A549 (cell line): ENCODE results near the gene SPDL1. TPM values are rescaled to one million over a fixed set of nuclear protein-coding genes. Genes with fewer than 3 reads are reported as not detected.

Experiments used
- ATAC-seq, 2 experiments: fragments of 200-7000 bp in 1 of 2; fragments of >200 bp in 1 of 2; cut with Nextera tagmentation in 1 of 2; cut with Tn5 transposase in 1 of 2; 3 replicates each; pipeline versions ENCODE4 v1.8.0 to v1.9.1; 2018 to 2020; ENCODE audit warnings: mild to moderate bottlenecking in 1 of 2, moderate library complexity in 1 of 2
- CTCF ChIA-PET: fragments of 300-600 bp; sonication (Branson Sonifier 250); formaldehyde crosslinking; extraction: SDS; loops from one replicate; lab custom pipeline; 2021; ENCODE audit warnings: antibody characterized with exemption, inconsistent platforms; lab: Yijun Ruan, JAX
- POLR2A ChIA-PET: fragments of 350-600 bp; formaldehyde crosslinking; extraction: SDS; loops from one replicate; lab custom pipeline; 2021; ENCODE audit warnings: antibody characterized with exemption, inconsistent platforms; lab: Yijun Ruan, JAX
- DNase-seq, 2 experiments: peaks; one replicate each; pipeline versions ENCODE4 v3.0.0 to v3.0.0-alpha.2; 2011 to 2016; ENCODE audit warnings: low read depth in 1 of 2, low spot score in 1 of 2
- FAIRE-seq: peaks from 2 replicates; lab custom pipeline; 2011; peaks lifted over from hg19 to GRCh38; lab: Jason Lieb, UNC
- H3K27ac ChIP-seq, 2 experiments: fragments of >200 bp; sonication (Bioruptor Twin); formaldehyde crosslinking; 3 replicates each; pipeline ENCODE4 v1.5.1; 2016 to 2017
- H3K4me1 ChIP-seq: fragments of >200 bp; sonication (Bioruptor Twin); formaldehyde crosslinking; 3 replicates; pipeline ENCODE4 v1.6.1; 2016
- H3K4me2 ChIP-seq: fragments of >200 bp; sonication (Bioruptor Twin); formaldehyde crosslinking; 3 replicates; pipeline ENCODE4 v1.6.1; 2016
- H3K4me3 ChIP-seq: fragments of >200 bp; sonication (Bioruptor Twin); formaldehyde crosslinking; 3 replicates; pipeline ENCODE4 v1.5.1; 2016
- H3K9me3 ChIP-seq: fragments of >200 bp; sonication (Bioruptor Twin); formaldehyde crosslinking; 3 replicates; pipeline ENCODE4 v1.6.1; 2016
- ATOH8 ChIP-seq: fragments of 250-450 bp; sonication (Bioruptor Pico); IDR thresholded peaks from 2 replicates; pipeline ENCODE4 v1.5.0; 2020; ENCODE audit warnings: low read depth, mild to moderate bottlenecking, moderate library complexity
- CBX8 ChIP-seq: fragments of 200-600 bp; sonication (generic); IDR thresholded peaks from 2 replicates; pipeline ENCODE4 v1.6.1; 2016
- CHD4 ChIP-seq: fragments of 200-600 bp; sonication (generic); IDR thresholded peaks from 2 replicates; pipeline ENCODE4 v1.6.1; 2016; ENCODE audit warnings: antibody characterized with exemption, mild to moderate bottlenecking, borderline replicate concordance
- CTCF ChIP-seq: fragments of >200 bp; sonication (Bioruptor Twin); formaldehyde crosslinking; IDR thresholded peaks from 3 replicates; pipeline ENCODE4 v1.5.1; 2016
- E2F6 ChIP-seq: IDR thresholded peaks from 2 replicates; pipeline ENCODE4 v1.6.1; 2012; ENCODE audit warnings: low read depth, borderline replicate concordance
- ESRRA ChIP-seq: fragments of 150-350 bp; IDR thresholded peaks from 2 replicates; pipeline ENCODE4 v1.6.1; 2014; ENCODE audit warnings: mild to moderate bottlenecking, low read length, borderline replicate concordance
- FOSL2 ChIP-seq, 2 experiments: fragments of 450-650 bp in 1 of 2; fragments of >200 bp in 1 of 2; sonication (Bioruptor Twin) in 1 of 2; formaldehyde crosslinking; IDR thresholded peaks; 2 replicates each; pipeline versions ENCODE4 v1.5.0 to v1.6.1; 2016 to 2020; ENCODE audit warnings: mild to moderate bottlenecking in 1 of 2, moderate library complexity in 1 of 2
- HMGXB4 ChIP-seq: fragments of 250-450 bp; sonication (Bioruptor Pico); IDR thresholded peaks from 2 replicates; pipeline ENCODE4 v1.5.0; 2021; ENCODE audit warnings: mild to moderate bottlenecking, moderate library complexity, borderline replicate concordance
- HOXB13 ChIP-seq: fragments of 250-450 bp; sonication (Bioruptor Pico); IDR thresholded peaks from 2 replicates; pipeline ENCODE4 v1.5.0; 2020; ENCODE audit warnings: low read depth, mild to moderate bottlenecking, moderate library complexity
- JUN ChIP-seq, 2 experiments: fragments of >200 bp; sonication (Bioruptor Twin); formaldehyde crosslinking; IDR thresholded peaks; 2 replicates in 1 of 2; 3 replicates in 1 of 2; pipeline ENCODE4 v1.6.1; 2016 to 2017
- KDM1A ChIP-seq: fragments of 200-600 bp; sonication (generic); IDR thresholded peaks from 2 replicates; pipeline ENCODE4 v1.6.1; 2016; ENCODE audit warnings: low read depth, mild to moderate bottlenecking
- MAX ChIP-seq: IDR thresholded peaks from 2 replicates; pipeline ENCODE4 v1.6.1; 2012
- POLR2AphosphoS2 ChIP-seq: conservative IDR thresholded peaks from 2 replicates; pipeline ENCODE4 v1.6.1; 2012; ENCODE audit warnings: low read length, improper control_type of control experiment, inconsistent platforms
- REST ChIP-seq: fragments of 200-600 bp; sonication (generic); IDR thresholded peaks from 2 replicates; pipeline ENCODE4 v1.6.1; 2016; ENCODE audit warnings: antibody characterized with exemption, mild to moderate bottlenecking, moderate library complexity
- SMC3 ChIP-seq: fragments of >200 bp; sonication (Bioruptor Twin); formaldehyde crosslinking; IDR thresholded peaks from 3 replicates; pipeline ENCODE4 v1.6.1; 2018; ENCODE audit warnings: inconsistent platforms
- USF2 ChIP-seq: fragments of 450-650 bp; IDR thresholded peaks from 2 replicates; pipeline ENCODE4 v1.6.1; 2014; ENCODE audit warnings: antibody characterized with exemption
- WGBS: methylation state at CpG from one replicate; pipeline ENCODE4 v1.1.6; 2017; ENCODE audit errors: missing lambda C conversion rate; 5-methylcytosine and 5-hydroxymethylcytosine counted together
- polyA plus RNA-seq, 4 experiments: library from polyadenylated mRNA; depleted of rRNA in 3 of 4; stranded (reverse); fragments of >200 nt; fragmentation: RNase III in 1 of 4; extraction: RNeasy Plus Mini Kit Qiagen cat#74134 plus additional on column Dnase treatment in 1 of 4; gene quantifications; 2 replicates in 3 of 4; 3 replicates in 1 of 4; pipeline ENCODE4 v1.2.3, GENCODE V29; 2011 to 2017

SPDL1 gene
- polyA plus RNA-seq, 2 of the 4 experiments (the other 2 are of a cell fraction) = 100 to 103 TPM

GRCh38 chr5:169637549-169638121 is 54.1 kb downstream of the SPDL1 start:
- CTCF ChIA-PET = no interaction called here

GRCh38 chr5:169641253-169641652 is 57.7 kb downstream of the SPDL1 start:
- peaks cover 16% of the 10 kb centered on the region; the same call in 2 of the 3 replicates for H3K9me3 ChIP-seq
- FAIRE-seq (no peak), ATAC-seq (no peak), DNase-seq (no peak)
- TF ChIP-seq USF2 = no peak
- TF ChIP-seq ESRRA = no peak
- no peak for TF ChIP-seq HOXB13 (CRISPR knock-in tag)
- no peak for TF ChIP-seq POLR2AphosphoS2
- TF ChIP-seq KDM1A = no peak
- no peak for TF ChIP-seq CBX8
- TF ChIP-seq REST = peak; percentile 66; the same call in 1 of the 2 replicates
- no peak overlapping the region for H3K4me3 ChIP-seq
- ChIA-PET POLR2A (no interaction called here), CTCF (no interaction called here)
- no peak overlapping the region for H3K4me2 ChIP-seq
- H3K4me1 ChIP-seq = no peaks in the 10 kb centered on the region
- H3K27ac ChIP-seq = no peak overlapping the region
- 41% methylated on average over 6 of the region's 6 CpGs for whole genome bisulfite sequencing

More at GRCh38 chr5:169637549-169638121, 54.1 kb downstream of the SPDL1 start:
- H3K4me3 ChIP-seq = no peak overlapping the region
- 77% methylated on average over 18 of the region's 18 CpGs for WGBS
- no peak for DNase-seq
- peaks cover 4% of the 10 kb centered on the region; the same call in 1 of the 3 replicates for H3K4me1 ChIP-seq
- TF ChIP-seq ATOH8 (CRISPR knock-in tag) = no peak
- TF ChIP-seq, all 56 proteins: peak for 0
- ATAC-seq (no peak), FAIRE-seq (no peak)
- peaks cover 22% of the 10 kb centered on the region for H3K9me3 ChIP-seq
- no peak overlapping the region for H3K27ac ChIP-seq
- POLR2A ChIA-PET = no interaction called here
- H3K4me2 ChIP-seq = no peak overlapping the region

- CTCF ChIA-PET = interaction anchor here (1.4 kb wide), 1 partner anchor 20 kb away, joined by 4 read pairs; no protein-coding TSS in a partner anchor
- Histone ChIP-seq H3K9me3 (no peaks in the 10 kb centered on the region), H3K4me2 (no peak overlapping the region), H3K4me3 (no peak overlapping the region), H3K27ac (no peak overlapping the region), H3K4me1 (peaks cover 3% of the 10 kb centered on the region; the same call in 1 of the 3 replicates)
- TF ChIP-seq SMC3 = no peak
- POLR2A ChIA-PET = no interaction called here
- no peak for FAIRE-seq
- no peak for ATAC-seq
- DNase-seq = no peak
- 61% methylated on average over 3 of the region's 3 CpGs for WGBS
These were observed 63.3 kb downstream of the SPDL1 start for GRCh38 chr5:169646856-169647255.

GRCh38 chr5:169647566-169647965 is 64.0 kb downstream of the SPDL1 start:
- ATAC-seq (no peak), DNase-seq (no peak), FAIRE-seq (no peak)
- Histone ChIP-seq H3K9me3 (no peaks in the 10 kb centered on the region), H3K4me3 (no peak overlapping the region), H3K27ac (no peak overlapping the region), H3K4me1 (peaks cover 3% of the 10 kb centered on the region; the same call in 1 of the 3 replicates), H3K4me2 (no peak overlapping the region)
- CTCF ChIA-PET = interaction anchor here (0.6 to 1.4 kb wide), 3 partner anchors 20 to 1055 kb away, joined by 3 to 4 read pairs (median 3); partner anchors contain the start of gene INSYN2B
- 0% methylated on average over 1 of the region's 1 CpG for WGBS
- POLR2A ChIA-PET = no interaction called here
- TF ChIP-seq JUN (IDR thresholded peaks at IDR 0.05) (no peak), ESRRA (no peak), ATOH8 (CRISPR knock-in tag) (no peak), FOSL2 (IDR thresholded peaks at IDR 0.05) (no peak), FOSL2 (CRISPR knock-in tag; IDR thresholded peaks at IDR 0.05) (no peak), HMGXB4 (CRISPR knock-in tag) (no peak), CHD4 (no peak), E2F6 (no peak), CTCF (no peak), MAX (no peak)
